Panc1 (cell line): ENCODE results near the gene LAMP5. TPM values are rescaled to one million over a fixed set of nuclear protein-coding genes. Genes with fewer than 3 reads are reported as not detected.

Experiments
- ATAC-seq: fragments of 200-7000 bp; cut with Tn5 transposase; 2 replicates; pipeline ENCODE4 v1.9.1; 2020; ENCODE audit warnings: mild to moderate bottlenecking, moderate library complexity
- BruUV-seq: library from RNA; stranded (reverse); fragments of 400-500 nt; replicated peaks from 2 replicates; lab custom pipeline; 2021; lab: Mats Ljungman, UMichigan
- CTCF ChIA-PET: fragments of 300-600 bp; sonication (Branson Sonifier 250); formaldehyde crosslinking; loops from one replicate; lab custom pipeline; 2022; ENCODE audit warnings: antibody characterized with exemption; lab: Charles Lee
- POLR2A ChIA-PET: fragments of 300-600 bp; sonication (Branson Sonifier 250); formaldehyde crosslinking; loops from one replicate; lab custom pipeline; 2022; ENCODE audit warnings: antibody characterized with exemption; lab: Charles Lee
- DNase-seq: peaks from one replicate; pipeline ENCODE4 v3.0.0-alpha.2; 2010; ENCODE audit warnings: low read depth, low spot score
- H3K27ac ChIP-seq: 2 replicates; pipeline ENCODE4 v1.5.1; 2011; ENCODE audit warnings: mild to moderate bottlenecking, low read length, inconsistent platforms
- H3K27me3 ChIP-seq: fragments of 200-500 bp; sonication (Bioruptor generic); 2 replicates; pipeline ENCODE4 v1.6.0; 2014; ENCODE audit warnings: low read length, inconsistent platforms; ENCODE audit not compliant: control insufficient read depth, insufficient read depth
- H3K36me3 ChIP-seq: fragments of 200-500 bp; sonication (Bioruptor generic); 2 replicates; pipeline ENCODE4 v1.5.1; 2014; ENCODE audit warnings: inconsistent platforms, mild to moderate bottlenecking, low read length, moderate library complexity; ENCODE audit not compliant: control insufficient read depth, insufficient read depth
- H3K4me1 ChIP-seq: 2 replicates; pipeline ENCODE4 v1.5.1; 2011; ENCODE audit warnings: inconsistent platforms, mild to moderate bottlenecking, low read length, moderate library complexity; ENCODE audit not compliant: control insufficient read depth, insufficient read depth
- H3K4me3 ChIP-seq, 2 experiments: 2 replicates each; pipeline ENCODE4 v1.5.1; 2011 to 2012; ENCODE audit warnings: low read depth in 2 of 2, low read length in 2 of 2, mild to moderate bottlenecking in 2 of 2, inconsistent platforms in 1 of 2, moderate library complexity in 1 of 2
- H3K9me3 ChIP-seq: fragments of 200-500 bp; sonication (Bioruptor generic); 2 replicates; pipeline ENCODE4 v1.5.1; 2014; ENCODE audit warnings: low read depth, mild to moderate bottlenecking, inconsistent platforms, low read length, moderate library complexity; ENCODE audit not compliant: control insufficient read depth, insufficient read depth
- CTCF ChIP-seq: fragments of 450-650 bp; IDR thresholded peaks from 2 replicates; pipeline ENCODE4 v1.5.1; 2017; ENCODE audit warnings: mild to moderate bottlenecking
- POLR2AphosphoS5 ChIP-seq: IDR thresholded peaks from 2 replicates; pipeline ENCODE4 v1.6.1; 2012; ENCODE audit warnings: mild to moderate bottlenecking, low read depth, low read length, moderate library complexity
- REST ChIP-seq, 2 experiments: IDR thresholded peaks; 2 replicates each; pipeline ENCODE4 v1.6.1; 2011 to 2012; ENCODE audit warnings: low read depth in 2 of 2, control low read depth in 1 of 2, low read length in 1 of 2, mild to moderate bottlenecking in 1 of 2, moderate library complexity in 1 of 2; ENCODE audit not compliant: insufficient read depth in 1 of 2
- SIN3A ChIP-seq: IDR thresholded peaks from 2 replicates; pipeline ENCODE4 v1.6.1; 2012; ENCODE audit warnings: low read depth, mild to moderate bottlenecking, low read length, moderate library complexity, borderline replicate concordance; ENCODE audit not compliant: insufficient read depth
- TCF7L2 ChIP-seq: IDR thresholded peaks from 2 replicates; pipeline ENCODE4 v1.6.1; 2011; ENCODE audit warnings: mild to moderate bottlenecking, low read depth, low read length, inconsistent platforms
- in situ Hi-C: cut with HindIII; loops from 2 replicates; pipeline ENCODE4 v1.10.0; 2016; ENCODE audit warnings: low sequenced_read_pairs, low pct_unique_long_range_greater_than_20kb
- intact Hi-C: fragments of 100-400 bp; cut with micrococcal nuclease; formaldehyde crosslinking; loops from one replicate; pipeline ENCODE4 v1.10.0; 2022; ENCODE audit not compliant: unreplicated experiment
- total RNA-seq: library from RNA; stranded (reverse); gene quantifications from one replicate; pipeline ENCODE4 v1.2.1, GENCODE V29; 2021; ENCODE audit not compliant: unreplicated experiment

LAMP5 gene
- total RNA-seq, 1 experiment from 2014 or later = not detected

DNA sequence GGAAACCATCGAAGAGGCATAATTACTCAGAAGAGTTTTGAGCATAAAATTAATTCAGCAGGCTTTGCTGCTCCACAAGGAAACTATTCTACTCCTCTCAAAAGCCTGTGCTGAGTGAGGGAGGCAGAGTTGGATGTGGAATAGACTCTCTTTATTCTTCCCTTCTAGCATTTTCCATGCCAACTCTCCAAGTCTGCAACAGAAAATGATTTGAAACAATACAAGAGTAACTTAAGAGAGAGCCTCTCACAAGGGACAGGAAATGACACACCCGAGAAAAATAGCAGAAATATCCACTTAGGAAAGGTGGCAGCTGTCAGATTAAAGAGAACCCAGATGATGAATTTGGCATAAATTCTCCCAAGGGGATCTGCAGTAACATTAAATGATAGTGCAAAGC, 26.3 kb upstream of the LAMP5 start:
- intact Hi-C loops = no loop called here
- no peak for ATAC-seq
- DNase-seq = no peak
- no peaks in the 10 kb centered on the region for H3K27me3 ChIP-seq
- no peaks in the 10 kb centered on the region for H3K4me1 ChIP-seq
- no peaks in the 10 kb centered on the region for H3K36me3 ChIP-seq
- in situ Hi-C loops = no loop called here
- TF ChIP-seq CTCF (no peak), SIN3A (no peak), TCF7L2 (no peak), POLR2AphosphoS5 (no peak), REST (IDR thresholded peaks at IDR 0.05; ENCODE audit: insufficient read depth in 1 of 2, low read depth in 2 of 2, low read length in 1 of 2) (no peak)
- no TSS peak for BruUV-seq
- no peak overlapping the region for H3K4me3 ChIP-seq
- no peaks in the 10 kb centered on the region for H3K9me3 ChIP-seq
- ChIA-PET POLR2A (no interaction called here), CTCF (no interaction called here)
- no peak overlapping the region for H3K27ac ChIP-seq

- Histone ChIP-seq H3K36me3 (no peaks in the 10 kb centered on the region), H3K9me3 (no peaks in the 10 kb centered on the region), H3K4me3 (no peak overlapping the region), H3K27me3 (no peaks in the 10 kb centered on the region), H3K4me1 (no peaks in the 10 kb centered on the region), H3K27ac (no peak overlapping the region)
- BruUV-seq = no TSS peak
- intact Hi-C loops (no loop called here), in situ Hi-C loops (no loop called here)
- ATAC-seq (no peak), DNase-seq (no peak)
- CTCF ChIA-PET = no interaction called here
- POLR2A ChIA-PET = no interaction called here
- no peak for TF ChIP-seq SIN3A
- no peak for TF ChIP-seq TCF7L2
- TF ChIP-seq REST (IDR thresholded peaks at IDR 0.05; ENCODE audit: insufficient read depth in 1 of 2, low read depth in 2 of 2, low read length in 1 of 2) = no peak
- TF ChIP-seq POLR2AphosphoS5 = no peak
- no peak for TF ChIP-seq CTCF
These were observed 24.2 kb upstream of the LAMP5 start for GRCh38 chr20:9490161-9490560.
